Thyroid gland (tissue), 4 donors: ENCODE data around the gene YEATS4. TPM values are rescaled to one million over a fixed set of nuclear protein-coding genes. Genes with fewer than 3 reads are reported as not detected.

Experiments
- DNase-seq, 2 donors: peaks; one replicate each; pipeline ENCODE4 v3.0.0-alpha.2; 2019
- H3K27ac ChIP-seq, 3 donors: fragments of 200-600 bp; sonication (generic); 1 replicate in 2 of 3; 2 replicates in 1 of 3; pipeline ENCODE4 v1.5.1; 2016 to 2019; ENCODE audit warnings: mild to moderate bottlenecking in 1 of 3, moderate library complexity in 1 of 3
- H3K27me3 ChIP-seq: fragments of 200-600 bp; sonication (generic); one replicate; pipeline ENCODE4 v1.5.1; 2019
- H3K36me3 ChIP-seq, 2 donors: fragments of 200-600 bp; sonication (generic); one replicate each; pipeline ENCODE4 v1.5.1; 2016 to 2019
- H3K4me1 ChIP-seq, 2 donors: fragments of 200-600 bp; sonication (generic); one replicate each; pipeline ENCODE4 v1.5.1; 2017 to 2019
- H3K4me3 ChIP-seq, 3 donors: fragments of 200-600 bp; sonication (generic); replicated peaks in 1 of 3; 1 replicate in 2 of 3; 2 replicates in 1 of 3; pipeline ENCODE4 v1.5.1; 2016; ENCODE audit warnings: mild to moderate bottlenecking in 1 of 3
- H3K9me3 ChIP-seq: fragments of 200-600 bp; sonication (generic); one replicate; pipeline ENCODE4 v1.5.1; 2017
- POLR2A ChIP-seq, 2 donors: fragments of 450-650 bp; IDR thresholded peaks; one replicate each; pipeline ENCODE4 v1.6.1; 2017; ENCODE audit warnings: antibody characterized with exemption in 2 of 2, mild to moderate bottlenecking in 2 of 2, moderate library complexity in 1 of 2
- WGBS, 2 donors: methylation state at CpG; one replicate each; pipeline ENCODE4 v1.1.5; 2017; 5-methylcytosine and 5-hydroxymethylcytosine counted together
- intact Hi-C: fragments of 100-400 bp; cut with DNase I; formaldehyde crosslinking; loops from one replicate; pipeline ENCODE4 v1.15.1; 2023
- total RNA-seq, 4 donors: library from RNA; depleted of rRNA; stranded (reverse); fragments of >200 nt; gene quantifications; one replicate each; pipeline ENCODE4 v1.2.3, GENCODE V29; 2016
- TF ChIP-seq, protein P1 (sequence below), 6 experiments: fragments of 200-600 bp in 3 of 6; fragments of 450-650 bp in 3 of 6; sonication (generic) in 3 of 6; IDR thresholded peaks; one replicate each; pipeline ENCODE4 v1.5.1; 2016 to 2019; ENCODE audit warnings: antibody characterized with exemption in 6 of 6, mild to moderate bottlenecking in 2 of 6, inconsistent platforms in 1 of 6, moderate library complexity in 1 of 6

The YEATS4 gene
- total RNA-seq, 4 donors from 2014 or later: 13.8 to 37.8 (median 20.9) TPM

DNA sequence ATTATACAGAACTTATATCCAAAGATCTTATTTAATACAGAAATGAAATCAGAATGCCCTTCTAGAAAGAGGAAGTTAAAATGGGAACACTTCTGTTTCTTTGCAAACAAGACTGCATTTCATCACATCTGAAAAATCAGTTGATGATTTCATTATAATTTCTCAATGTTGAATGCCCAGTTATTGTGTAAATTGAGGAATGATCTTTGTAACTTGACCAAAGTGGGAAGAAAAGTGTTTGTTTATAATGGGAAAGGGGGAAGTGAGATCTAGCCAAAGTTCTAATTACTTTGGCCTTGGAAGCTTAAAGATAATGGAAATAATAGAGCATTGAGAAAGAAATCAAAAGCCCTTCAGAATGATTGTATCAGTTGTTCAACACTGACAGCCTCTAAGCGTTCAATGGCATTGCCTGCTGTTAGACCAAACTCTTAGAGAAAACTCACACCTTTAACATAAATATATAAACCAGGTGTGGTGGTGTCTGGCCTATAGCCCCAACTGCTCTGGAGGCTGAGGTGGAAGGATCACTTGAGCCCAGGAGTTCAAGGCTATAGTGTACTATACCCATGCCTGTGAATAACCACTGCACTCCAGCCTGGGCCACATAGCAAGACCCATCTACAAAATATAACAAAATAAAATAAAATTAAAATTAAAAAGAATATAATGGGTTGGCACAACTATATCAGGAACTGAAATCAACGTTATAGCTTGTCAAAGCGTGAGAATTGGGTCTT, 21.3 kb upstream of the YEATS4 start:
- Histone ChIP-seq H3K9me3 (no peaks in the 10 kb centered on the region), H3K36me3 (no peaks in the 10 kb centered on the region), H3K4me3 (no peak overlapping the region), H3K27ac (no peak overlapping the region), H3K4me1 (no peaks in the 10 kb centered on the region), H3K27me3 (no peaks in the 10 kb centered on the region)
- TF ChIP-seq, protein P1, sequence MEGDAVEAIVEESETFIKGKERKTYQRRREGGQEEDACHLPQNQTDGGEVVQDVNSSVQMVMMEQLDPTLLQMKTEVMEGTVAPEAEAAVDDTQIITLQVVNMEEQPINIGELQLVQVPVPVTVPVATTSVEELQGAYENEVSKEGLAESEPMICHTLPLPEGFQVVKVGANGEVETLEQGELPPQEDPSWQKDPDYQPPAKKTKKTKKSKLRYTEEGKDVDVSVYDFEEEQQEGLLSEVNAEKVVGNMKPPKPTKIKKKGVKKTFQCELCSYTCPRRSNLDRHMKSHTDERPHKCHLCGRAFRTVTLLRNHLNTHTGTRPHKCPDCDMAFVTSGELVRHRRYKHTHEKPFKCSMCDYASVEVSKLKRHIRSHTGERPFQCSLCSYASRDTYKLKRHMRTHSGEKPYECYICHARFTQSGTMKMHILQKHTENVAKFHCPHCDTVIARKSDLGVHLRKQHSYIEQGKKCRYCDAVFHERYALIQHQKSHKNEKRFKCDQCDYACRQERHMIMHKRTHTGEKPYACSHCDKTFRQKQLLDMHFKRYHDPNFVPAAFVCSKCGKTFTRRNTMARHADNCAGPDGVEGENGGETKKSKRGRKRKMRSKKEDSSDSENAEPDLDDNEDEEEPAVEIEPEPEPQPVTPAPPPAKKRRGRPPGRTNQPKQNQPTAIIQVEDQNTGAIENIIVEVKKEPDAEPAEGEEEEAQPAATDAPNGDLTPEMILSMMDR (IDR thresholded peaks at IDR 0.05): no peak
- no peak for TF ChIP-seq POLR2A (IDR thresholded peaks at IDR 0.05)
- no peak for DNase-seq
- intact Hi-C loops: no loop called here
- WGBS, 2 donors: 84 to 85% methylated on average over 3 of the region's 3 CpGs

DNA sequence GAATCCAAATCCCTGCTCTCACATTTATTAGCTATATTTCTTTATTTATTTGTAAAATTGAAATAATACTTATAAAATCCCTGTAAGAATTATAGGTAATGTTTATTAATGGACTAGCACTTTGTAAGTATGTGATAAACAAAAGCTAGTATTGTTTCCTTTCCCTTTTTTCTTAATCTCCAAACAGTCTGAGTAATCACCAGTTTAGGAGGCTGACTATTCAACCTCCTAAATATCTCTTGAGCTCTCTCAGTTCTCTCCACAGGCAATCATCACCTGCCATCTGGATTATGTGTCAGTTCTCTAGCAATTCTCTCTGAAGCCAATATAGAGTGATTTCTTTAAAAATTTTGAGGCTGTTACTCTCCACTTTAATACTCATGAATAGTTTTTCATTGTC, 20.6 kb upstream of the YEATS4 start:
- H3K9me3 ChIP-seq: no peaks in the 10 kb centered on the region
- H3K27me3 ChIP-seq: no peaks in the 10 kb centered on the region
- no peaks in the 10 kb centered on the region for H3K4me1 ChIP-seq
- H3K27ac ChIP-seq: no peak overlapping the region
- H3K4me3 ChIP-seq: no peak overlapping the region
- no peaks in the 10 kb centered on the region for H3K36me3 ChIP-seq
- TF ChIP-seq, protein P1 (IDR thresholded peaks at IDR 0.05): no peak
- no peak for TF ChIP-seq POLR2A (IDR thresholded peaks at IDR 0.05)
- DNase-seq: no peak
- intact Hi-C loops: no loop called here

DNA sequence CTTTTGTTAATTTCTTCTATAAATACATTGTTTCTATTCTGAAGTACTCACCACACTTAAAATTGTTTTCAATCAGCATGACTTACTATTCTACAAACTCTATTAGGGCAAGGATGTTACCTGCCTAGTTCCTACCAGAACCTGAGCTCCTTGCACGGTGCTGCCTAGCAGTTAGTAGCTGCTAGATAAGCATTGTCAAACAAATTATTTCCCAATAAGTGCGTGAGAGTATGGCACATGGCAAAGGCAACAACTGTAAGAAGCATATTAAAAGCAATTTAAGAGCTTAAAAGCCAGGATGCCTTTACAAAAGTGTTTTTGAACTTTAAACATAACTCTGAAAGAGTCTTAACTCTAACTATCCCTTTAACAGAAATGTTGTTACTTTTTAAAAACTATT, 19.5 kb upstream of the YEATS4 start:
- Histone ChIP-seq H3K4me3 (no peak overlapping the region), H3K4me1 (no peaks in the 10 kb centered on the region), H3K36me3 (no peaks in the 10 kb centered on the region), H3K27ac (no peak overlapping the region), H3K27me3 (no peaks in the 10 kb centered on the region), H3K9me3 (no peaks in the 10 kb centered on the region)
- intact Hi-C loops: no loop called here
- TF ChIP-seq, protein P1 (IDR thresholded peaks at IDR 0.05): no peak
- no peak for TF ChIP-seq POLR2A (IDR thresholded peaks at IDR 0.05)
- DNase-seq: no peak
- 75 to 85% methylated on average over 2 of the region's 2 CpGs for WGBS, 2 donors

DNA sequence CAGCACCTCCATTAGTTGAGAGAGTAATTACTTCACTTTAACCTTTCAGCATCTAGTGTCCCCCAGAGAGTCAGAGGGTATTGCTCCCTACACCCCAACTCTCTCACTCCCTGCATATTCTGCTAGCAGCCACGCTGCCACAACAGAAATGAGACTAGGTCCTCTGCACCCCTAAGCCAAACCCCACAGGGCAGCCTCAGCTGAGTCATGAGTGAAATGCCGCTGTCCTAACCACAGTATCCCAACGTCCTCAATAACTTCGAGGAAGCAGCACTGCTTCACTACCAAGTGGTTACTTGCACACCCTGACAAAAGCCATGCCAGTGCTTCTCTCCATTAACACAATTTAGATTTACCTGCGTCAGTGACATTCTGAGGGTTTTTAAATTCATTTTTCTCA, 18.2 kb upstream of the YEATS4 start:
- Histone ChIP-seq H3K9me3 (no peaks in the 10 kb centered on the region), H3K4me3 (no peak overlapping the region)

DNA sequence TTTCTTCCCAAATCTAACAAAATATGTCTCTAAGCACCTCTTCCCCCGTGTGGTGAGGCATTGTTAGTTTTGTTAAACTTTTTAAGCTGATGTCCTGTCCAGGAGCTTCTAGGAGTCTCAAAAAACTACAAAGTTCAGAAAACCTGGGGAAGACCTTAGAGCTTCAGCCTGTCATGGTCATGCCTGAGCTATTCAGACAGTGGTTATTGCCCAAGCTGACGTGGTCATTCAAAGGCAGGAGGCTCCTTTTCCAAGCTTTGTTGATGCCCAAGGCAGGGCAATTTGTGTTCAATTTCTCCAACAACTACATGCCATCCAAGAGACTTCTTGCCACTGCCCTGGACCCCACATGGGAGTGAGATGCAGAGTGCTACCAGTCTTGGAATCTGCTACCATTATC, 17.1 kb upstream of the YEATS4 start:
- Histone ChIP-seq H3K9me3 (no peaks in the 10 kb centered on the region), H3K27me3 (no peaks in the 10 kb centered on the region), H3K36me3 (no peaks in the 10 kb centered on the region), H3K4me1 (no peaks in the 10 kb centered on the region), H3K27ac (no peak overlapping the region), H3K4me3 (no peak overlapping the region)
- intact Hi-C loops: no loop called here
- no peak for TF ChIP-seq POLR2A (IDR thresholded peaks at IDR 0.05)
- TF ChIP-seq, protein P1 (IDR thresholded peaks at IDR 0.05): no peak
- DNase-seq: no peak
- 67 to 69% methylated on average over 2 of the region's 2 CpGs for WGBS, 2 donors

More for the DNA sequence above, 18.2 kb upstream of the YEATS4 start:
- WGBS, 2 donors: 70 to 81% methylated on average over 5 of the region's 5 CpGs
- no peaks in the 10 kb centered on the region for H3K4me1 ChIP-seq
- intact Hi-C loops: no loop called here
- H3K27me3 ChIP-seq: no peaks in the 10 kb centered on the region
- TF ChIP-seq, protein P1 (IDR thresholded peaks at IDR 0.05): no peak
- TF ChIP-seq POLR2A (IDR thresholded peaks at IDR 0.05): no peak
- H3K27ac ChIP-seq: no peak overlapping the region
- no peaks in the 10 kb centered on the region for H3K36me3 ChIP-seq
- DNase-seq: no peak
